Neuron (in vitro differentiated cells): ENCODE results near the gene PNMA6E.

Source experiments
- H2AFZ ChIP-seq: one replicate; pipeline ENCODE4 v1.6.1; 2013; ENCODE audit warnings: low read depth, mild to moderate bottlenecking, inconsistent platforms, low read length, moderate library complexity
- H3K27me3 ChIP-seq: one replicate; pipeline ENCODE4 v1.6.1; 2013; ENCODE audit warnings: low read length; ENCODE audit not compliant: insufficient read depth
- H3K36me3 ChIP-seq: one replicate; pipeline ENCODE4 v1.6.1; 2013; ENCODE audit warnings: low read length; ENCODE audit not compliant: insufficient read depth
- H3K4me1 ChIP-seq: one replicate; pipeline ENCODE4 v1.6.1; 2013; ENCODE audit warnings: low read length; ENCODE audit not compliant: insufficient read depth
- H3K4me3 ChIP-seq: 2 replicates; pipeline ENCODE4 v1.5.1; 2013; ENCODE audit warnings: mild to moderate bottlenecking, low read length, moderate library complexity
- H3K9me3 ChIP-seq: one replicate; pipeline ENCODE4 v1.6.1; 2013; ENCODE audit warnings: low read length

PNMA6E gene

DNA sequence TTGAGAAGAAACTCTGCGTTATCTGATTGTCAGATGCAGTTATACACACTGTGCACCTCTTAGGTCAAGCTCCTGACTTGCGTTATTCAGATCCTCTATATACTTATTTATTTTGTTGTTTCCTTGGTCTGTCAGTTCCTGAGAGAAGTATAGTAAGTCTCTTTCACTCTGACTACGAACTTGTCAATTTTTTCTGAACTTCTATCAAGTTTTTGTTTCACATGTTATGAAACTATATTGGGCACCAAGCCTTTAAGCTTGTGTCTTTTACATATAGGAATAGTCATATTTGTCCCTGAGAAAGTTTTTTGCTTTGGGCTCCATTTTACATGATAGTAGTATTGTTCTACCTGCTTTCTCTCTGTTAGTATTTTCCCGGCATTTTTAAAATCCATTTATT, 35.5 kb downstream of the PNMA6E start:
- H3K36me3 ChIP-seq: no peaks in the 10 kb centered on the region
- H3K9me3 ChIP-seq: no peaks in the 10 kb centered on the region
- H3K4me3 ChIP-seq: no peak overlapping the region
- H2AFZ ChIP-seq: no peak overlapping the region
- no peaks in the 10 kb centered on the region for H3K27me3 ChIP-seq
- peaks cover 2% of the 10 kb centered on the region for H3K4me1 ChIP-seq

DNA sequence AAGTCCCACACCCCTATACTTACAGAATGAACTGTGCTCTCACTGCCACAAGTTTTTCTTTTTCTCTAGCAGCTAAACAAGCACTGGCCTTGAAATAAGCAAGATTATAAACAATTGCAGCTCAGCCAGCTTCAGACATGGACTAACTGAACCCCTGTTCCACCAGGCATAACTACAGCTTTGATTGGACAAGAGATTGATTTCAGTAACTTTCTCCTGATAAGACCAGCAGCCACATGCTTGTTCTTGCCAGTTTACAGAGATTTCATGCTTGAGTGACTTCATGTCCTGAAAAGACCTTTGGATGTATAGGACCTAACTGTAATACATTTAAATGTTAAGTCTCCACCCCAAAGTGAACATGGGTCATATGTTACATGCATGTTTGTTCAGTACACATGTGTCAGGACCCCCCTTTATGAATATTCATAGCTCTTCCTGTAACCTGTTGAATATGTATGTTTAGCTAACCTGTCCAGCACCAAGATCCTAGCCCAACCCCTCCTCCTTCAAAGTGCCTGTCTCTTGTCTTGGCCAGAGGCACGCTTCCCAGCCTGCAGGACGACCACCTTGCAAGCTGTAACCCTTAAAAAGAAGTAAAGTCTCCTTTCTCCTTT, 39.3 kb downstream of the PNMA6E start:
- Histone ChIP-seq H3K4me1 (peaks cover 2% of the 10 kb centered on the region), H3K4me3 (no peak overlapping the region), H3K27me3 (no peaks in the 10 kb centered on the region), H3K9me3 (peaks cover 4% of the 10 kb centered on the region), H3K36me3 (no peaks in the 10 kb centered on the region), H2AFZ (no peak overlapping the region)

DNA sequence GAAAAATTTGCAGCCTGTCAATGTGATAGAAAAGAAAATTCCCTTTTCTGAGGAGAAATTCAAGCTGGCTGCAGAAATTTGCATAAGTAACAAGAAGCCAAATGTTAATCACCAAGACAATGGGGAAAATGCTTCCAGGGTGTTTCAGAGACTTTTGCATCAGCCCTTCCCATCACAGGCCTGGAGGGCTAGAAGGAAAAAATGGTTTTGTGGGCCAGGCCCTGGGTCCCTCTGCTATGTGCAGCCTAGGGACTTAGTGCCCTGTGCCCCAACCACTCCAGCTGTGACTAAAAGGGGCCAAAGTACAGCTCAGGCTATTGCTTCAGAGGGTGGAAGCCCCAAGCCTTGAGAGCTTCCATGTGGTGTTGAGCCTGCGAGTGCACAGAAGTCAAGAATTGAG, 43.3 kb downstream of the PNMA6E start:
- no peak overlapping the region for H2AFZ ChIP-seq
- H3K4me3 ChIP-seq: no peak overlapping the region
- H3K36me3 ChIP-seq: no peaks in the 10 kb centered on the region
- no peaks in the 10 kb centered on the region for H3K27me3 ChIP-seq
- peaks cover 2% of the 10 kb centered on the region for H3K4me1 ChIP-seq
- peaks cover 8% of the 10 kb centered on the region for H3K9me3 ChIP-seq

- no peaks in the 10 kb centered on the region for H3K27me3 ChIP-seq
- H2AFZ ChIP-seq: no peak overlapping the region
- peaks cover 7% of the 10 kb centered on the region for H3K9me3 ChIP-seq
- no peak overlapping the region for H3K4me3 ChIP-seq
- no peaks in the 10 kb centered on the region for H3K4me1 ChIP-seq
- peaks cover 2% of the 10 kb centered on the region for H3K36me3 ChIP-seq
Measured at GRCh38 chrX:153353416-153353815, 47.7 kb downstream of the PNMA6E start.

DNA sequence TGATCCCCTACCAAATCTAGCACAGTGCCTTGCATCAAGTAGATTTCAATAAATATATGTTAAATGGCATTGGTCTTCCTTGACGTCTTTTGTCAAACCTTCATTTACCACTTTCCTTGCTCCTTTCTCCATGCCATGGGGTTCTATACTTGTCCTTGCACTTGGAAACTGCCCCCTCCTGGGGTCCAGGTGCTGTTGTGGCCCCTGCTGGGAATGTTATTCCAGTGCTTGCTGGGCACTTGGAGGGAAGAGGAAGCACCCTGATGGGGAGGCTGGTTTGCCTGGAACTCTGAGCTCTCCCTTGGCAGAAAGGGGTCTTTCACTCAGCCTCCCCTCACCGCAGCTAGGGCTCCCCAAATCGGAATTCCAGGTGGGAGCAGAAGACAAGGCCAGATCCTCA, 48.3 kb downstream of the PNMA6E start:
- no peaks in the 10 kb centered on the region for H3K27me3 ChIP-seq
- H3K9me3 ChIP-seq: peaks cover 4% of the 10 kb centered on the region
- H3K4me1 ChIP-seq: no peaks in the 10 kb centered on the region
- no peak overlapping the region for H3K4me3 ChIP-seq
- no peak overlapping the region for H2AFZ ChIP-seq
- peaks cover 6% of the 10 kb centered on the region for H3K36me3 ChIP-seq

DNA sequence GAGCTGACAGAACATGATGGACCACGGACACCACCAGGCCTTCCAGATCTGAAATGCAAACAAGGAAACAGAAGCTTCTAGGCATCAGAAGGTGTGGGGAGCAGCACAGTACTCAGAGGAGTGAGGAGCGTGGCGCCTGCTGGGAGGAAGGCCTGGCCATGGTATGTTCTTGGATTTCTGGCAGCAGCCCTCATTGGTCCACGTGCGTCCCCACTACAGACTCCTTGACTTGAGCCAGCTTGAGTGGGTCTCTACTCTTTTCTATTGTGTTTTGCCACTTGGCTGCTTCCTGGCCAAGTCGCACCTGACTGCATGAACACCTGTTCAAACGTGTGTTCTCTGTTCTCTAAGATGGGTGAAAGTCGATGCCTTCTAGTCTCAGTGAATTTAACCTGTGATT, 49.2 kb downstream of the PNMA6E start:
- Histone ChIP-seq H3K4me3 (no peak overlapping the region), H3K9me3 (peaks cover 4% of the 10 kb centered on the region), H3K27me3 (no peaks in the 10 kb centered on the region), H3K36me3 (peaks cover 13% of the 10 kb centered on the region), H3K4me1 (no peaks in the 10 kb centered on the region), H2AFZ (no peak overlapping the region)

- no peak overlapping the region for H2AFZ ChIP-seq
- H3K4me1 ChIP-seq: no peaks in the 10 kb centered on the region
- no peak overlapping the region for H3K4me3 ChIP-seq
- H3K9me3 ChIP-seq: no peaks in the 10 kb centered on the region
- H3K36me3 ChIP-seq: peaks cover 16% of the 10 kb centered on the region
- H3K27me3 ChIP-seq: no peaks in the 10 kb centered on the region
Measured at GRCh38 chrX:153349952-153350351, 51.2 kb downstream of the PNMA6E start.

- Histone ChIP-seq H3K27me3 (no peaks in the 10 kb centered on the region), H3K4me3 (no peak overlapping the region), H3K36me3 (peaks cover 24% of the 10 kb centered on the region)
Measured at GRCh38 chrX:153348421-153348820, 52.7 kb downstream of the PNMA6E start.

GRCh38 chrX:153347530-153347929, 53.6 kb downstream of the PNMA6E start:
- H3K36me3 ChIP-seq: peaks cover 24% of the 10 kb centered on the region
- no peaks in the 10 kb centered on the region for H3K4me1 ChIP-seq
- H3K27me3 ChIP-seq: no peaks in the 10 kb centered on the region
- no peak overlapping the region for H3K4me3 ChIP-seq
- no peak overlapping the region for H2AFZ ChIP-seq
- no peaks in the 10 kb centered on the region for H3K9me3 ChIP-seq

More at GRCh38 chrX:153348421-153348820, 52.7 kb downstream of the PNMA6E start:
- Histone ChIP-seq H3K4me1 (no peaks in the 10 kb centered on the region), H2AFZ (no peak overlapping the region), H3K9me3 (no peaks in the 10 kb centered on the region)
